ENCODE measurements around the gene ANKRD33B.
"Not testable (repeated sequence)": the region's sequence is repeated elsewhere in the genome, so short reads cannot be mapped to it uniquely, and the experiment has no call there.

The ANKRD33B gene

DNA sequence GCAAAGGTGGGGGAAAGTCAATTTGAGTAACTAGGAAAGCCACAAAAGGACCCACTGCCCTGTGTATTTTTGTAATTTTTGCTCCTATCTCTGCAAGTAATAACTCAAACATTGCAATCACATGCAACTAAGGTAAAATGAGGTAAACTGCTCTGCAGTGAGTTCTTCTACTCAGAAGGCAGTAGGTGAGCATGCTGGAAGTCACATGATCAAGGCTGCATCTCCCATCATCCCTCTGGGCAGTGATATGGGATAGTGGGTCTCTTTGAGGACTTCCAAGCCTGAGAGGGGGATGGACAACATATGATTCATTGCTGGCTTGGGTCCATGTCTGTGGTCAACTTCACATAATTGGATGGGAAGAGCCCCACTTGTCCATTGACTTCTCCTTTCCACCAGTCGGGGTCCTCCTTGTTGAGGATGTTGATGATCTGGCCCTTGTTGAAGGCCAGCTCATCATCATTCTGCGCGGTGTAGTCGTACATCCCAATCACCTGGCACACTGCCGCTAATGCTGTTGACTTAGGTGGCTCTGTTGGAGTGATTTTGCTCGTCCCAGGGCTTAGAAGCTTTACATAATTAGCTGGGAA, 100.4 kb downstream of the ANKRD33B start:
- DNase-seq, result not testable (repeated sequence)

DNA sequence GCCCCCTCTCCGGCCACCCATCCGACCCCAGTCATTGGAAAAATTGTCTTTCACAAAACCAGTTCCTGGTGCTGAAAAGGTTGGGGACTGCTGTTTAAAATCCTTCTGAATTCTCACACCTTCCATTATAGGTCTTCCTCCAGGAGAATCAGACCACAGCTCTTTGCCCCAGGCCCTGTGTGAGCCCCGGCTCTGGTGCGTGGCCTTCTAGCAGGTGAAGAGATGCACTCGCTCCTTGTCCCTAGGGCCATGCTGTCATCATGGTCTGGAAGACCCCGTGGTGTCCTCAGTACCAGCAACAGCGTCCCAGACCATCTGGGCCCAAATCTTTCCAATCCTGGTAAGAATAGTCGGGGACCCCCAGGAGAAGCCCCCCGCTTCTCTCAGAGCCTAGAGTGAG, 101.9 kb downstream of the ANKRD33B start:
- no peak for DNase-seq

DNA sequence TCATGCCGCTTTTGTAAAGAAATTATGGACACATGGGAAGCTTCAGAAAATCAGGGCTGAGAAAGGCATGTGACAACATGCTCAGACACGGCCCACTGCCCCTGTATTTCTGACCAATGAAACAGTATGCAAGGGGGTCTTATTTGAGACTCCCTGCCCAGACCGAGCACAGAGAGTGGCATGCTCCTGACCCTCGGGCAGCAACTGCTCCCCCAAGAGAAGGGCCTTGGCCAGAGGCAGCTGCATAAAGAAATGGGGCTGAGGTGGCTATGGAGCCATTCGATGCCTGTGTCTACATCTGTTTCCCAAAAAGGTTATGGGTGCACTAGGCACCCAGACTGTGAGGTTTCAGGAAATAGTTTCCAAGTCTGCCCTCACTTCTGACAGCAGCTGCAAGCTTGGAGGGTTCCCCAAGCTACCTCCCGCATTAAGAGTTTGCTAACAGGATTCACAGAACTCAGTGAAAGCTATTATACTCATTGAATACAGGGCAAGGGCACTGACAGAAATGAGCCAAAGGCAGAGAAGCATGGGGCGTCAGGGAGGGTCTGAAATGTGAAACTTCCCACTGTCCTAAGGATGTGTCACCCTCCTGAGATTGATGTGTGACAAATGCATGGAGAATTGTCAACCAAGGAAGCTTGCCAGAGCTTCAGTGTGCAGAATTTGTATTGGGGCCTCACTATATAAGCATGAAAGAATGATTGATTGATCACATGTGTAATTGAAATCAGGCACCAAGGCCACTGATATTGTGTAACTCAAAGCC, 102.8 kb downstream of the ANKRD33B start:
- no peak for DNase-seq

DNA sequence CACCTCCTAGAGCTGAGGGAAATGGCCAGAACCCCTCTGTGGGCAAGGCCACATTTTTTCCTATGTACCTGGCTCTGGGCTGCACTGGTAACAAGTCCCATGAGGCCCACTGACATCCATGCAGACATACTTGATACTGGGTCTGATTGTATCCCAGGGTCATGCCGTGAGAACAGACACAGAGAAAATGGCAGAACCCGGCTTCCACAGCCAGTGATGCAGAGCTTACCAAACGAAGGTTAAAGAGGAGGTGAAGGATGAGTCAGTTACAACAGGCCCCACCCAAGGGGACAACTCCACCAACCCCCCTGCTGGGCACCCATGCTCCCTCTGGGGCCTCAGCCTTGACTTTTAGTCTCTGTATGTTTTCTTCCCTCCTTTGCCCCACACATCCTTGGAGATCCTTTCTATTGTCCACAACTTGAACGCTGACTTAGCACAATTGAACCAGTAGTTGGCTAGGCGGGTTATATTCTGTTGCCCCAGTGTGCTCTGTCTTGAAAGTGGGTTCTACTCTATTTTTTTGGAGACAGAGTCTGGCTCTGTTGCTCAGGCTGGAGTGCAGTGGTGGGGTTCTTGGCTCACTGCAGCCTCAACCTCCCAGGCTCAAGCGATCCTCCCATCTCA, 103.7 kb downstream of the ANKRD33B start:
- no peak for DNase-seq

DNA sequence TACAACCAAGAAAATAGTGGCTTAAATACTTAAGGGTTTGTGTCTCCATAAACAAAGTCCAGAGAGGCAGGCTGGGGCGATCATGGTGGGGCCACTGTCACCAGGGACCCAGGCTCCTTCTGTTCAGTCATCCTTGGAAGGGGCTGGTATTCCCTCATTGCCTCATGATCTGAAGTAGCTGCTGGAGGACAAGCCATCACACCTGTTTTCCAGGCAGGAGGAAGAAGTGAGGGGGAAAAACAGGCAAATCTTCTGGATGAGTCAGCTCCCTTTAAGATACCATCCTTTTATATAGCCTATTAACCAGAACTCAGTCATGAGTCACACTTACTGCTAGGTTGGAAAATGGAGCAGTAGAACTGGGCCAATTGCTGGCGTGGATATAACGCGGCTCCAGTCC, 104.8 kb downstream of the ANKRD33B start:
- DNase-seq, result no peak

DNA sequence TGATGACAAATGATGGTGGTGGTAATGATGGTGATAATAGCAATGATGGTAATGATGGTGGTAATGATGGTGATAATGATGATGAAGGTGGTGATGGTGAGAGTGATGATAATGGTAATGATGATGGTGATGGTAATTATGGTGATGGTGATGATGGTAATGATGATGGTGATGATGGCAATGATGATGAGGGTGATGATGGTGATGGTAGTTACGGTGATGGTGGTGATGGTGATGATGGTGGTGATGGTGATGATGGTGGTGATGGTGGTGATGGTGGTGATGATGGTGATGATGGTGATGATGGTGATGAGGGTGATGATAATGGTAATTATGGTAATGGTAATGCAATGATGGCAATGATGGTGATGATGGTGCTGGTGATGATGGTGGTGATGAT, 106.1 kb downstream of the ANKRD33B start:
- DNase-seq, result no peak

DNA sequence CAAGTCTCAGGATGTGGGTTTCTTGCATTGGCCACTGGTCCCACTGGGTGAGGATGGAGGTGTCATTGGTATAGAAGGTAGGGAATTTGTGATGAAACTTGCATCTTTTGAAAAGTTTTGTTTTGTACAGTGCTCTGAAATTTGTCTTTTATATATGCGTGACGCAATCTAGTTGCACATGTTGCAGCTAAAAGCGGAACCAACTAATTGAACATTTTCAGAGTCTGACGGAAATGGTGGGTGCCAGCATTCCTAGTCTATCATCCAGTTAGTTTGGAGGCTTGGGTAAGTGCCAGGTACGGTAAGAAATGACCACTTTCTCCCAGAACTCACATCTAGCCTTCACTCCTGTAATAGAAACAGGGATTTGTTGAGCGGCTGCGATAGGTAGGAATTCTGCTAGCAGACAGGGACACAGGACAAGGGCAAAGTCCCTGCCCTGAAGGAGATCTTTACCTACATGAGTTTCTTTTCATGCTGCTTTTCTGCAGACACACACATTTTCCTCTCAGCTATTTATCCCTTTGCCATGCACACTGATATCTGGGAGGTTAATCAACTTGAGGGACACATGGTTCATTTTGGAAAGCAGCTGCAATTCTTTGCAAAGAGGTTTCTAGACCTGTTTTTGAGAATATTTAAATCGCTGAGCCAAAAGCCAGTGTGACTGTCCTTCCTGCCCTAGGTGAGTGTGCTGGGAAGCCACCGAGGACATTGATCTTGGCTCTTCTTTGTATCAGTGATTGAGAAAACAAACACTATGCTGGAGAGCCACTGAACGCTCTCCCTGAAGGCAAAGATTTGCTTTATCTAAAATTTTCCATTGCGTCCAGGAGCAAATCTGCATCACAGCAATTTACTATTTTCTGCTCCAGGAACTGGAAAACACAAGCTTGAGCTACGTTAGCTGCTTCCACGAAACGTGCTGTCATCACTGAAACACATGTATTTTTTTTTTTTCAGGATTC, 107.5 kb downstream of the ANKRD33B start:
- no peak for DNase-seq

DNA sequence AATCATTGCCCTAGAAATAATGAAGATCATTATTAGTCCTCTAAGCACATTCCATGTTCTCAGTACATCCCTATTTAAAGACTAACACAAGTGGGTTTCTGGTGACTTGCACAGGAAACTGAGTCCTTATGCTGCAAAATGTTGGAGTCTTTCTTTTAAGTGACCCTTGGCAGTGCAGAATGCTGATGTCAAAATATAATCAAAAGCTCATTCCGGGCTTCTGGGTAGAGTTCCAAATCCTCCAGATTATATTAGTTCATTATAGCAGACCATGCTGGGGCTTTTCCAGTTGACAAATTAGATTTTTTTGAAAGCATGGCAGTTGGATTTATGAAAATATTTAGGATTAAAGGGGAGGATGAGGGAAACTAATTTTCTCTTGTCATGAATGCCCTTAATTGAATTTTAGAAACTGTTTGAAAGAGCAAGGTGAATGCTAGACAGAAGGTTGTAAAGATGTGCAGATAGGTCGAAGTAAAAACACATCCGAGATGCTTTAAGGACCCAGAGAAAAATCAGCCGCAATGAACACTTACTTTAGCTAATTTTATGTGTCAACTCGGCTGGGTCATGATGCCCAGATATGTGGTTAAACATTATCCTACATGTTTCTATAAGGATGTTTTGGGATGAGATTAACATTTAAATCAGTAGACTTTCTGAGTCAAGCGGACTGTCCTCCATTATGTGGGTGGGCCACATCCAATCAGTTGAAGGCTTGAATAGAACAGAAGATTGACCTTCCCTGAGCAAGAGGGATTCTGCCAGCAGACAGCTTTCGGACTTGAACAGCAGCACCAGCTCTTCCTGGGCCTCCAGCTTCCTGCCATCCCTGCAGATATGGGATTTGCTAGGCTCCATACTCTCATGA, 108.5 kb downstream of the ANKRD33B start:
- DNase-seq, result no peak

DNA sequence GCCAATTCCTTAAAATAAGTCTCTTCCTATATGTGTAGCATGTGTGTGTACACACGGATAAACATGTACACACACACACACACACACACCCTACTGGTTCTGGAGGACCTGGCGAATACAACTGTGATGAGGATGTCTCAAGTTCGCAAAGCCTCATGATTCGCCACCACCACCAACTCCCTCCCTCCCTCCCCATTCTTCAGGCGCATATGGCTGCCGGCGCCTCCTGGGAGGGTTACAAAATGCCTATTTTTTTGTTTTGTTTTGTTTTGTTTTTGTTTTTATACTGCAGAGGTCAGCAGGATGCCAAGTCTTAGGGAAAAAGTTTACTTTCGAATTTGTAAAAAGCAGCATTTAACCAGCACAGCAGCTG, 109.1 kb downstream of the ANKRD33B start:
- DNase-seq, result no peak

DNA sequence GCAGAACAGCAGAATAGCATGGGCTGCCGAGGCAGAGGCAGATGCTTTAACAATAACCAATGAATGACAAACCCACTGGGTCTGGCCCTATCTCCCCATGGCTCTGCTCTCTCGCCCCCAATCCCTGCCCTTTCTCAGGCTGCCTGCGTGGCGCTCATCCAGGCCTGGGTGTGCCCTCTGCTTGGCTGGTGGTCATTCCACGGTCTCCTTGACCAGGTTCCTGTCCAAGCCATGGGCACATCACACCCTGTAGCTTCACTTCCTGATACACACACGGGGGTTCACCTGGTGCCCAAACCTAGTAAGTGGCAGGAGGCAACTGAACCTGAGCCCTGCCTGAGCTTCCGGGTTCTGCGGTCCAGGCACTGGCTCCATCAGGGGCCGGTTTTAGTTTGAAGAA, 109.5 kb downstream of the ANKRD33B start:
- no peak for DNase-seq

DNA sequence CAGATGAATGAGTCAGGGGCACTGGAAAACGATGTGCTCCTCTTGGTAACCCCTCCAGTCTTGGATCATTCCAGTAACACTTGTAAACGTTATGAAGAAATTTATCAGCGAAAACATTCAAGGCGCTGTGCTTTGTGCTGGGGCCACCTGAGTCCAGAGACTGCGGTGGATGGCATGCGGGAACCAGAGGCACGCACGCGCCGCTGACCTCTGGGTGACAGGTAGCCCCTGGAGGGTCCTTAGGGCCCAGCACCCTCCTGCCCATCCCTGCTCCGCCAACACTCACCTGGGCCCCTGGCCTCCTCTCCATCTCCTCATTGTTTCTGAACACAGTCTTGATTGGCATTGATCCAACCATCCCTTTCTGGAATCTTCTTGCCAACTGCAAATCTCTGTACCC, 110.2 kb downstream of the ANKRD33B start:
- DNase-seq, result no peak

DNA sequence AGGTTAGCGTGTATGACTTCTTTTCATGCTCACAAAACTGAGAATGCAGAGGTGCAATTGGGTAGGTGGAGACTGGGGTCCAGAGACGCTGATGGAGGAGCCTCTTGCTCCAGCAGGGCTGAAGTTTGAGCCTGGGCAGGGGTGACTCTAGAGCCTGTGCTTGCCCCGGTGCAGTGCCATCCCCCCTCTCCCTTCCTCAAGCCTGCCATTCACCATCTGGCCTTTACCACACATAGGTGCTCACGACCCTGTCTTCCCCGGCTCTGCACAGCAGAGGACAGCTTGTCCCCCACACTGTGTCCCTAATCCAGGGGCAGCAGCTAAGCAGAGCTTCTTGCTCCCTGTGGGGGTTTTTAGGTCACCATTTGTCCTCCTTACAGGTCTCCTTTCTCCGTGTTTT, 110.7 kb downstream of the ANKRD33B start:
- DNase-seq, result no peak

DNA sequence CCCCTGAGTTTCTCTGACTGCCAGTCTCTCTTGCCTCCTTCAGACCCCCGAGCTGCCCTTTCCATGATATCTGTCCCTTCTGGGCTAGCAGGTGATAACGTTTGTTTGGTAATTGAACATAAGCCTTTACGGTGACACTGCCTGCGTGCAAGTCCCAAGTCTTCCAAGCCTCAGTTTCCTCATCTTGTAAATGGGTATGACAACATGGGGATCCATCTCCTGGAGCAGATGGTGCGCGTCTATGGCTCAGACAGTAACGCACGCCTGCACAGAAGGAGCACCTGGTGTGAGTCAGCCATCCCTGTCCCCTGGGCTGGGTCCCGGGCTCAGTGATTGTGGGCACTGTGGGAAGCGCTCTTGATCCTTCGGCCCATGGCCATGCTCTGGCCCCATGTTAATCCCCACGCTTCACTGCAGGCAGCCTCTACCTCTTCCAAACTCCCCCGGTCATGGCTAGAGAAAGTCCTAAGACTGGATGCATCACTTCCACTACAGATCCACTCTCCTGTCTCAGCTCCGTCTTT, 111.4 kb downstream of the ANKRD33B start:
- no peak for DNase-seq

DNA sequence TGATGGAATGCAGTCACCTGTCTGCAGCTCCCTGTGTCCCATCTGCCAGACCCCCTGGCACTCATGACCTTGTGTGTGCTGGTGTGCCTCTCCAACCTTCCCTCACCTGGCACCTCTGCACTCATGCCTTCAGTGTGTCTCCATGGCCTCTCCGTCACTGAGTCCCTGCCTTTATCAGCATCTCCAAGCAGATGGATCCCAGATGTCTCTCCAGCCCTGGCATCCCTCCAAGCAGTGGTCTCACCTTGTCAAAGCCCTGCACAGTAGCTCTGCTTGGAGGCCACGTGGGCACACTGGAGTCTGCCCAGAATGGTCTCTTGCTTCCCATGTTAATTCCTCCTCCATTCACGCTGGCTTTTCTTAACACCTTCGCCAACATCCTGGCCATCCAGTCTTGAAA, 112.4 kb downstream of the ANKRD33B start:
- DNase-seq, result no peak

DNA sequence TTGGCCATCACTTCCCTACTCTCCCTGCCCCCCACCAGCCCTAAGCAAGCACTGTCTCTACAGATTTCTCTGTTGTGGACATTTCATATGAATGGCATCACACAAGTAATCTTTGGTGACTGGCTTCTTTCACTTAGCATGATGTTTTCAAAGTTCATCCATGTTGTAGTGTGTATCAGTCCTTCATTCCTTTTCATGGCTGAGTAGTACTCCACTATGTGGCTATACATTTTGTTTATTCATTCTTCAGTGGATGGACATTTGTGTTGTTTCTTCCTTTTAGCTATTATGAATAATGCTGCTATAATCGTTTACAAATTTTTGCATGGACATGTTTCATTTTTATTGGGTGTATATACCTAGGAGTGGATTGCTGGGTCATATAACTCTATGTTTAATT, 113.1 kb downstream of the ANKRD33B start:
- no peak for DNase-seq

DNA sequence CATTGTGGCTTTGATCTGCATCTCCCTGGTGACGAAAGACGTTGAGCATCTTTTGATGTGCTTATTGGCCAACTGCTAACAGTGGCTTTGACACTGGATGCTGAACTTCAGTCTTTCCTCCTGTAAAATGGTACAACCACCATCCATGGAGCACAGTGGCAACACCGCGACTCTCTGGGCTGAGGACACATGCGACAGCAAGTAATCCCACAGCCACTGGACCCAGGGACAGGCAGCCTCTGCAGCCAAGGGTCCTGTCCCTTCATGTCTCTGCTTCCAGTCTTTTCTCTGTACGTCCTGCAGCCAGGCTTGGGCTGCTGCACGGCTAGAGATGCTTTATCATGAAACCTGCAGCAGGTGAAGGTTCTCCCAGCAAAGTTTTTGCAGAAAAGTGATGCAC, 113.7 kb downstream of the ANKRD33B start:
- DNase-seq, result no peak

DNA sequence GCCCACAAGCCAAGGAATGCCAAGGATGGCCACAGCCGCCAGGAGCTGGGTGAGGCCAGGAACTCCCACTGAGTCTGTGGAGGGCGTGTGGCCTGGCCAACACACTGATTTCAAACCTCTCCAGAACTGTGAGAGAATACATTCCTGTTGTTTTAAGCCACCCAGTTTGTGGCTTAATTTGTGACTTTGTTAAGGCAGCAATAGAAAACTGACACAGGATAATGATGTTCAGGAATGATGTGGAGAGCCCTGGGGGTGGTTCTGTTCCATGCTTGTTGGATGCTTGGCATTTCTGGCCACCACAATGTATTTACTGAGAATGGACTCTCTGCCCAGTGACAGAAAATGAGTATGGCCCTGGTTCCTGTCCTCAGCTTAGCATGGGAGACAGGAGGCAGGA, 114.4 kb downstream of the ANKRD33B start:
- no peak for DNase-seq

DNA sequence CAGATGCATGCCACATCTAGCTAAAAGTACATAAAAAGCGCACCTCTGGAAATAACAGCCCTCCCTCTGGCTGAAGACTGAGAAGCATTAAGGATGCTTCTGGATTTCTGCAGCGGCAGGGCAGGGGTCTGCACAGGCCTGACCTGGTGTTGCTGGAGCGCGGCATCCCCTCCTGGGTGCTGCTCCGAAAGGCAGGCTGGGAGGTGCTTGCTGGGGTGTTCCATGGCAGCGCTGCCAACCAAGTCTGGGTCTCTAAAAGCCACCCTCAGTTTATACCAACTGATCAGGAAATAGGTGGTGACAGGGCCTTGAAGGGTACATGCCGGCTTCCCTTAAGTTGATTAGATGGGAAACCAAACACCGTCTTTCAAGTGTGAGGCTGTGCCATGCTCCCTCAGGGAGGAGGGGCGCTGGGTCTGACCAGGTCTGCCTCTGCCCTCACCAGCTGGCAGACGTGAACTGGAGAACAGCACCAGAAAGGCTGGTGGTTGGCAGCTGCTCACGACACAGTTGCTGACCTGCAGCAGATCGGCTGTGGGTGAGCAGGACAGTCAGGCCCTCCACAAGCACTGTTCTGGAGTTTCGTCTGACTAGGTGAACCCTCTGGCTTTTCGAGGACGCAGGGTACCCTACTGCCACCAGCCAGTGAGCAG, 115.6 kb downstream of the ANKRD33B start:
- no peak for DNase-seq

DNA sequence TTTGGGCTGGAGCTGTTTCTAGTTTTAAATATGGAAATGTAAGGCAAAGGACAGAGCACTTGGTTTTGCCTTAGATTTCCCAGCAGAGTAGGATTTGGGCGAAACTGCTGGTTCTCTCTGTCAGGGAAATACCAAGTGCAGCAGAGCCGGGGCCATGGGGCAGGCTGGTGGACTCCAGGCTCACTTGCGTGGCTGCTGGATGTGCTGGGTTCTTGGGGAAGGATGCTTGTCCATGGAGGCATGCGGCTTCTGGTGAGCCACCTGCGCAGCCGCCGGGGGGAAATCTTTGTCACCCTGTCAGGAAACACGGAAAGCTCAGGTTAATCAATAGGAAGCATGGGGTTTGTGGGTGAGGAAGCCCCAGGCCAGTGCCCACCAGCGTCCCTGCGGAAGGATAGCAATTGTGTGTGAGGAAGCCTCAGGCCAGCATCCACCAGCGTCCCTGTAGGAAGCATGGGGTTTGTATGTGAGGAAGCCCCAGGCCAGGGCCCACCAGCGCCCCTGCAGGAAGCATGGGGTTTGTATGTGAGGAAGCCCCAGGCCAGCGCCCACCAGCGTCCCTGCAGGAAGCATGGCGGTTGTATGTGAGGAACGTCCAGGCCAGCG, 117.1 kb downstream of the ANKRD33B start:
- DNase-seq, result no peak

DNA sequence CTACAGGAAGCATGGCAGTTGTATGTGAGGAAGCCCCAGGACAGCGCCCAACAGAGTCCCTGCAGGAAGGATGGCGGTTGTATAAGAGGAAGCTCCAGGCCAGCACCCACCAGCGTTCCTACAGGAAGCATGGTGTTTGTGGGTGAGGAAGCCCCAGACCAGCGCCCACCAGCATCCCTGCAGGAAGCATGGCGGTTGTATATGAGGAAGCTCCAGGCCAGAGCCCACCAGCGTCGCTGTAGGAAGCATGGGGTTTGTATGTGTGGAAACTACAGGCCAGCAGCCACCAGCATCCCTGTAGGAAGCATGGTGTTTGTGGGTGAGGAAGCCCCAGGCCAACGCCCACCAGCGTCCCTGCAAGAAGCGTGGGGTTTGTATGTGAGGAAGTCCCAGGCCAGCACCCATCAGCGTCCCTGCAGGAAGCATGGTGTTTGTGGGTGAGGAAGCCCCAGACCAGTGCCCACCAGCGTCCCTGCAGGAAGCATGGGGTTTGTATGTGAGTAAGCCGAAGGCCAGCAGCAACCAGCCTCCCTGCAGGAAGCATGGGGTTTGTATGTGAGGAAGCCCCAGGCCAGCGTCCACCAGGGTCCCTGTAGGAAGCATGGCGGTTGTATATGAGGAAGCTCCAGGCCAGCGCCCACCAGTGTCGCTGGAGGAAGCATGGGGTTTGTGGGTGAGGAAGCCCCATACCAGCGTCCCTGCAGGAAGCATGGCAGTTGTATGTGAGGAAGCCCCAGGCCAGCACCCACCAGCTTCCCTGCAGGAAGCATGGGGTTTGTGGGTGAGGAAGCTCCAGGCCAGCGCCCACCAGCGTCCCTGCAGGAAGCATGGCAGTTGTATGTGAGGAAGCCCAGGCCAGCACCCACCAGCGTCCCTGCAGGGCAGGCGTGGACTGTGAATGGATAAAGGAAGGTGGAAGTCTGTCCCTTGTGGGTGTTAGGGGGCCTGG, 118.1 kb downstream of the ANKRD33B start:
- DNase-seq, result no peak

Data from NCI-H1436 treated with DMSO at 0.1 percent for 48 hours (cell line).